Activated naive CD4-positive, alpha-beta T cell treated with anti-CD3 and anti-CD28 coated beads for 36 hours (primary cell): ENCODE measurements around the gene MIA. TPM values are rescaled to one million over a fixed set of nuclear protein-coding genes. Genes with fewer than 3 reads are reported as not detected.
"Not testable (repeated sequence)": the region's sequence is repeated elsewhere in the genome, so short reads cannot be mapped to it uniquely, and the experiment has no call there.

Source experiments
- CTCF ChIA-PET: fragments of 350-600 bp; sonication (Branson Sonifier 250); formaldehyde crosslinking; loops from one replicate; lab custom pipeline; 2021; ENCODE audit warnings: antibody characterized with exemption; lab: Charles Lee
- DNase-seq: peaks from one replicate; pipeline ENCODE4 v3.0.0-alpha.2; 2020
- H3K27ac Mint-ChIP-seq: one replicate; pipeline ENCODE4 v1.8.0; 2021; ENCODE audit warnings: mild to moderate bottlenecking, mixed read lengths
- H3K27me3 Mint-ChIP-seq: one replicate; pipeline ENCODE4 v1.8.0; 2021; ENCODE audit warnings: low read depth, mixed read lengths
- H3K36me3 Mint-ChIP-seq: one replicate; pipeline ENCODE4 v1.8.0; 2021; ENCODE audit warnings: low read depth, mixed read lengths
- H3K4me1 Mint-ChIP-seq: one replicate; pipeline ENCODE4 v1.8.0; 2021; ENCODE audit warnings: low read depth, mixed read lengths
- H3K4me3 Mint-ChIP-seq: one replicate; pipeline ENCODE4 v1.8.0; 2021; ENCODE audit warnings: mild to moderate bottlenecking, moderate library complexity, mixed read lengths
- H3K9me3 Mint-ChIP-seq: one replicate; pipeline ENCODE4 v1.8.0; 2021; ENCODE audit warnings: mixed read lengths
- intact Hi-C: fragments of 100-400 bp; cut with micrococcal nuclease; formaldehyde crosslinking; loops from one replicate; pipeline ENCODE4 v1.15.1; 2023
- total RNA-seq, 2 experiments: library from RNA; stranded (reverse); gene quantifications; one replicate each; pipeline ENCODE4 v1.2.3, GENCODE V29; 2021

Gene MIA
- total RNA-seq, 2 experiments from 2014 or later, result not detected

DNA sequence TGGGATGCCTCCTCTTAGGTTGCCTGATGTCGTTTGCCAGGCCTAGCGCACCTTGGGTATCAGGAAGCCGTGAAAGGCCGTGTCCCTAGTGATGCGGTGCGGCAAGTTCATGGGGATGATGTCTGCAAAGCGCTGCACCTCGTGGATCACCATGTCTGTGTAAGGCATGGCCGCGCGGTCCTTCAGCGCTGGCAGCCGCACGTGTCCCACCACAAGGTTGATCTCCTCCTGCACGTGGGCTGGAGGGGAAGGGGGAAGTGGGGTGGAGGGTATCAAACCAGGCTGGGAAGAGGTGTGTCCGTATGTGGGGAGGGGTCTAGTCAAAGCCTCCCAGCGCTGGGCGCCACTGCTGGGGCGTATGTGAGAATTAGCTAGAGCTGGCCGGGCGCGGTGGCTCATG lies 46.8 kb downstream of the MIA start:
- H3K9me3 Mint-ChIP-seq, result no peaks in the 10 kb centered on the region
- intact Hi-C loops, result no loop called here
- CTCF ChIA-PET, result no interaction called here
- DNase-seq, result no peak
- H3K36me3 Mint-ChIP-seq, result no peaks in the 10 kb centered on the region
- no peak overlapping the region for H3K27ac Mint-ChIP-seq
- H3K4me1 Mint-ChIP-seq, result peaks cover 37% of the 10 kb centered on the region
- H3K27me3 Mint-ChIP-seq, result no peaks in the 10 kb centered on the region
- no peak overlapping the region for H3K4me3 Mint-ChIP-seq

DNA sequence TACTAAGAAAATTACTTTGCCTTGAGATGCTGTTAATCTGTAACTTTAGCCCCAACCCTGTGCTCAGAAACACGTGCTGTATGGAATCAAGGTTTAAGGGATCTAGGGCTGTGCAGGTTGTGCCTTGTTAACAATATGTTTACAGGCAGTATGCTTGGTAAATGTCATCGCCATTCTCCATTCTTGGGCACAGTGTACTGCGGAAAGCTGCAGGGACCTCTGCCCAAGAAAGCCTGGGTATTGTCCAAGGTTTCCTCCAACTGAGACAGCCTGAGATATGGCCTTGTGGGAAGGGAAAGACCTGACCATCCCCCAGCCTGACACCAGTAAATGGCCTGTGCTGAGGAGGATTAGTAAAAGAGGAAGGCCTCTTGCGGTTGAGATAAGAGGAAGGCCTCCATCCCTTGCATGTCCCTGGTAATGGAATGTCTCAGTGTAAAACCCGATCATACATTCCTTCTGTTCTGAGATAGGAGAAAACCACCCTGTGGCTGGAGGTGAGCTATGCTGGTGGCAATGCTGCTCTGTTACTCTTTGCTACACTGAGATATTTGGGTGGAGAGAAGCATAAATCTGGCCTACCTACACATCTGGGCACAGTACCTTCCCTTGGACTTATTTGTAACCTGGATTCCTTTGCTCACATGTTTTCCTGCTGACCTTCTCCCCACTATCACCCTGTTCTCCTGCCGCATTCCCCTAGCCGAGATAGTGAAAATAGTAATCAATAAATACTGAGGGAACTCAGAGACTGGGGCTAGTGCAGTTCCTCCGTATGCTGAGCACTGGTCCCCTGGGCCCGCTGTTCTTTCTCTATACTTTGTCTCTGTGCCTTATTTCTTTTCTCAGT lies 47.6 kb downstream of the MIA start:
- CTCF ChIA-PET, result not testable (repeated sequence)

DNA sequence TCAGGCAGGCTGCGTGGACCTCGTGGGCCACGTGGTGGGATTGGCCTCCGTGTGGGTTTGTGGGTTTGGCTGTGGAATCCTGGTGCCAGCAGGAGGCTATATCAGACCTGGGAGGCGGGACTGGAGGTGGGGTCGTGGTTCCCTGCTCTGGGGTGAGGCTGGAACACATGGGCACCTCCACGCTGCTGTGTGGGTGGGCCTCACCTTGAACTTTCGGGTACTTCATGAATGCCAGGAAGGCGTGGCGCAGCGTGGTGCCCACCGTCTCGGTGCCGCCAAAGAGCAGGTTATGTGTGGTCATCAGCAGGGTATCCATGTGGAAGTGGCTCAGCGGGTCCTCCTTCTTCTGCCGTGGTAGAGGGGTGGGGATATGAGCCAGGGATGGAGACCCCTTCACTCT lies 49.6 kb downstream of the MIA start:
- DNase-seq, H3K27ac Mint-ChIP-seq: not testable (repeated sequence)
- CTCF ChIA-PET, result interaction anchor here (0.6 kb wide), 1 partner anchor 13 kb away, joined by 5 read pairs; no protein-coding TSS in a partner anchor

More for the DNA sequence above, 47.6 kb downstream of the MIA start:
- peaks cover 34% of the 10 kb centered on the region for H3K4me1 Mint-ChIP-seq
- H3K27me3 Mint-ChIP-seq, H3K9me3 Mint-ChIP-seq, intact Hi-C loops, DNase-seq, H3K27ac Mint-ChIP-seq, H3K4me3 Mint-ChIP-seq, H3K36me3 Mint-ChIP-seq: not testable (repeated sequence)

DNA sequence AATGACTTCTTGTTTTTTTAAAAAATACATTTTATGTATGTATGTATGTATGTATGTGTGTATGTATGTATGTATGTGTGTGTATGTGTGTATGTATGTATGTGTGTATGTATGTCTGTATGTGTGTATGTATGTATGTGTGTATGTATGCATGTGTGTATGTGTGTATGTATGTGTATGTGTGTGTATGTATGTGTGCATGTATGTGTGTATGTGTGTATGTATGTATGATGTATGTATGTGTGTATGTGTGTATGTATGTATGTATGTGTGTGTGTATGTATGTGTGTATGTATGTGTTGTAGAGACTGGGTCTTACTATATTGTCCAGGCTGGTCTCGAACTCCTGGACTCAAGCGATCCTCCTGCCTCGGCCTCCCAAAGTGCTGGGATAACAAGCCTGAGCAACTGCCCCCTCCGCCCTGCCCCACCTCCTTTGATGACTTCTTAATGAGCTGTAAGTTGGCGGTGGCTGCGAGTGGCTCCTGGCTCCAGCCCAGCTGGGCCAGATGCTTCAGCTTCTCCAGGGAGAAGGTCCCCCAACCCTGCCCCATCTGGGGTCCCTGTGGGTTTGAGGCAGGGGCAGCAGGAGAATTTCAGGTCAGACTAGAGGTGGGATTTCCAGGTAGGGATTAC lies 50.3 kb downstream of the MIA start:
- peaks cover 16% of the 10 kb centered on the region for H3K4me1 Mint-ChIP-seq
- H3K9me3 Mint-ChIP-seq, intact Hi-C loops, DNase-seq, CTCF ChIA-PET, H3K27me3 Mint-ChIP-seq, H3K4me3 Mint-ChIP-seq, H3K36me3 Mint-ChIP-seq, H3K27ac Mint-ChIP-seq: not testable (repeated sequence)

More for the DNA sequence above, 49.6 kb downstream of the MIA start:
- H3K4me3 Mint-ChIP-seq, H3K36me3 Mint-ChIP-seq, H3K27me3 Mint-ChIP-seq, H3K9me3 Mint-ChIP-seq, intact Hi-C loops: not testable (repeated sequence)
- H3K4me1 Mint-ChIP-seq, result peaks cover 16% of the 10 kb centered on the region

DNA sequence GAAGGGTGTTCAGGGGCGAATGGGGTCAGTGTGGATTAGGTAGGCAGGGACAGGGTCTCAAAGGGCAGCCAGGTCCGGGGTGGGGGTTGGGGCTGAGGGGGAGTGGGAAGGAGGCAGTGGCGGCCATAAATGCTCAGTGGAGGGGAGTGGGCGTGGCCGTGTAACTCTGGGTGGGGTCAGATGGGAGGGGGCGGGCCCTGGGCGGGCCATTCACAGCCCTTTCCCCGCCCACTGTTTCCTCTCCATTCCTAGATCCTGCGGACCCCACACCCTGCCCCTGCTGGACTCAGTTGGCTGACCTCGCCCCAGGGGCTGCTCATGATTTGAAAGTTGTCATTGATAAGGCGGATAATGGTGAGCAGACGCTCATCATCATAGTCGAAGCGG lies 51.0 kb downstream of the MIA start:
- intact Hi-C loops, H3K27ac Mint-ChIP-seq, CTCF ChIA-PET: not testable (repeated sequence)

DNA sequence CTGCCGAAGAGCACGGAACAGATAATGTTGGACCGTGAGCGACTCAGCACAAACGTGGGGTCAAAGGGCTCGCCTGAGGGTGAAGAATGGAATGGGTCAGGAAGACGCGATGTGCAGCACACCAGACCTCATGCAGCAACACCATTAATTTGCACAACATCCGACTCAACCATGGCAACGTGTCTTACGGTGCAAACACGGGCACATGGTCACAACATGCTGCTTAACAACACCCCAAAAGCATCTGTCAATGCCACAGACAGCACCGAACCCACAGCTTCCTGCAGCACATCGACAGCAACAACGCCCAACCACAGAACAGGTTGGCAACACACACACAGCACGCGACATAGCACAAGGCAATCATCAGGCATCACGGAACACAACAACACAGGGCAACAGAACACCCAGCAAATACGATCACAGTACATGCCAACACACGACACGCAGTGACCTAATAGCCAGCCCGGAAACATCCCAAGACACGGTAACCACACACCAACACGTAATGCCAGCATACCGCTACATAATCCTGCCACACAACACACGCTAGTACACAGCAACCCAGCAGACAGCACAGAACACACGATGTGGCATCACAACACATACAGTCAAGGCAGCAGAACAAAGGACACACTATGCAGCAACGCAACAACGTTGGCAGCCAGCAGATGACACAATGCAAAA lies 51.5 kb downstream of the MIA start:
- intact Hi-C loops, H3K9me3 Mint-ChIP-seq, H3K27me3 Mint-ChIP-seq, CTCF ChIA-PET, H3K36me3 Mint-ChIP-seq, H3K27ac Mint-ChIP-seq, H3K4me3 Mint-ChIP-seq: not testable (repeated sequence)
- DNase-seq, result peak; percentile 46
- H3K4me1 Mint-ChIP-seq, result peaks cover 16% of the 10 kb centered on the region

More for the DNA sequence above, 51.0 kb downstream of the MIA start:
- not testable (repeated sequence) for DNase-seq, H3K36me3 Mint-ChIP-seq, H3K27me3 Mint-ChIP-seq, H3K4me3 Mint-ChIP-seq, H3K9me3 Mint-ChIP-seq
- peaks cover 16% of the 10 kb centered on the region for H3K4me1 Mint-ChIP-seq

Other genes with a start within 250 kb of the MIA start
- 10 to 100 TPM; 90.1 to 99.4 TPM for gene SHKBP1, start 198.6 kb upstream of the MIA start, total RNA-seq
- 100 to 1,000 TPM; 147 to 153 TPM for gene LTBP4, start 174.2 kb upstream of the MIA start, total RNA-seq
- gene NUMBL, start 84.9 kb upstream of the MIA start, total RNA-seq, result 1 to 10 TPM; 6.2 to 9.2 TPM
- 10 to 100 TPM; 19.8 to 21.3 TPM for gene COQ8B, start 58.6 kb upstream of the MIA start, total RNA-seq
- gene ITPKC, start 58.4 kb upstream of the MIA start, total RNA-seq, result 1 to 10 TPM; 4.4 to 4.7 TPM
- gene ACTMAP, start 25.0 kb upstream of the MIA start, total RNA-seq, result 10 to 100 TPM; 23.0 to 25.0 TPM
- 100 to 1,000 TPM; 264 to 312 TPM for gene SNRPA, start 24.3 kb upstream of the MIA start, total RNA-seq
- 10 to 100 TPM; 40.0 to 40.3 TPM for gene RAB4B, start 2.7 kb downstream of the MIA start, total RNA-seq
- 10 to 100 TPM; 80.0 to 83.7 TPM for gene EGLN2, start 23.7 kb downstream of the MIA start, total RNA-seq
- gene CYP2A6, start 74.9 kb downstream of the MIA start, total RNA-seq, result not detected
- not detected for gene CYP2A7, start 106.7 kb downstream of the MIA start, total RNA-seq
- not detected for gene CYP2B6, start 215.8 kb downstream of the MIA start, total RNA-seq